SU-DHL-6 (cell line): Measurements from ENCODE around the gene FYTTD1.

Source experiments
- EZH2phosphoT487 ChIP-seq: fragments of 200-600 bp; sonication (generic), shearing (Covaris generic); conservative IDR thresholded peaks from 2 replicates; pipeline ENCODE4 v1.6.1; 2018; ENCODE audit warnings: mild to moderate bottlenecking, antibody characterized with exemption, low read length, moderate library complexity, mixed read lengths
- TF ChIP-seq, protein P1 (sequence below): fragments of 200-600 bp; sonication (generic); IDR thresholded peaks from one replicate; pipeline ENCODE4 v1.5.1; 2017; ENCODE audit warnings: antibody characterized with exemption, mild to moderate bottlenecking, low read length, moderate library complexity; ENCODE audit not compliant: insufficient read depth, poor library complexity, severe bottlenecking

DNA sequence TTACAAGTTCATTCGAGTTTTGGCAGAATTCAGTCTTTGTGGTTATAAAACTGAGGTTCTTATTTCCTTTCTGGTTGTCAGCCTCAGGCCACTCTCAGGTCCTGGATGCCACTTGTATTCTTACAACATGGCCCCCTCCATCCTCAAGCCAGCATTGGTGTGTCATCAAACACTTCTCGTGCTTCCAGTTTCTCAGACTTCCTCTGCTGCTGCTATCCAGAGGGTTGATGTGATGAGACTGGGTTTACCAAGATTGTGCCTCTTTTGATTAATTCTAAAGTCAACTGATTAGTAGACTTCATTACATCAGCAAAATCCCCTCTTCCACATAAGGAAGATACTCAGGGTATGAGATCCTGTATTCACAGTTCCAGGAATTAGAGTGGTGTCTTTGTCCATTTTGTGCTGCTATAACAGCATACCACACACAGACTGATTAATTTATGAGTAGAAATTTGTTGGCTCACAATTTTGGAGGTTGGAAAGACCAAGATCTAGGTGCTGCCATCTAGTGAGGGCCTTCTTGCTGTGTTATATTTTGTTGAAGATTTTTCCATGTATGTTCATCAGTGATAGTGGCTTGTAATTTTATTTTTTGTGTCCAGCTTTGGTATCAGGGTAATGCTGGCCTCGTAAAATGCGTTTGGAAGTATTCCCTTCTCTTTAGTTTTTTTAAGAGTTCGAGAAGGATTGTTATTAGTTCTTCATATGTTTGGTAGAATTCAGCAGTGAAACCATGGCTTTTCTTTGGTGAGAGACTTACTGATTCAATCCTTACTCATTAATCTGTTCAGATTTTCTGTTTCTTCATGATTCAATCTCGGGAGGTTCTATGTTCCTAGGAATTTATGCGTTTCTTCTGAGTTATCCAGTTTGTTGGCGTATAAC is 52.5 kb downstream of the FYTTD1 start:
- TF ChIP-seq, protein P1, sequence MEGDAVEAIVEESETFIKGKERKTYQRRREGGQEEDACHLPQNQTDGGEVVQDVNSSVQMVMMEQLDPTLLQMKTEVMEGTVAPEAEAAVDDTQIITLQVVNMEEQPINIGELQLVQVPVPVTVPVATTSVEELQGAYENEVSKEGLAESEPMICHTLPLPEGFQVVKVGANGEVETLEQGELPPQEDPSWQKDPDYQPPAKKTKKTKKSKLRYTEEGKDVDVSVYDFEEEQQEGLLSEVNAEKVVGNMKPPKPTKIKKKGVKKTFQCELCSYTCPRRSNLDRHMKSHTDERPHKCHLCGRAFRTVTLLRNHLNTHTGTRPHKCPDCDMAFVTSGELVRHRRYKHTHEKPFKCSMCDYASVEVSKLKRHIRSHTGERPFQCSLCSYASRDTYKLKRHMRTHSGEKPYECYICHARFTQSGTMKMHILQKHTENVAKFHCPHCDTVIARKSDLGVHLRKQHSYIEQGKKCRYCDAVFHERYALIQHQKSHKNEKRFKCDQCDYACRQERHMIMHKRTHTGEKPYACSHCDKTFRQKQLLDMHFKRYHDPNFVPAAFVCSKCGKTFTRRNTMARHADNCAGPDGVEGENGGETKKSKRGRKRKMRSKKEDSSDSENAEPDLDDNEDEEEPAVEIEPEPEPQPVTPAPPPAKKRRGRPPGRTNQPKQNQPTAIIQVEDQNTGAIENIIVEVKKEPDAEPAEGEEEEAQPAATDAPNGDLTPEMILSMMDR = peak; percentile 44
- no peak for TF ChIP-seq EZH2phosphoT487
